Adipose tissue (tissue), 3 donors: ENCODE results near the gene APOC3. TPM values are rescaled to one million over a fixed set of nuclear protein-coding genes. Genes with fewer than 3 reads are reported as not detected.
"Not testable (repeated sequence)": the region's sequence is repeated elsewhere in the genome, so short reads cannot be mapped to it uniquely, and the experiment has no call there.

Experiments
- H3K27ac ChIP-seq: one replicate; pipeline ENCODE4 v1.5.1; 2013; ENCODE audit warnings: low read depth, low read length
- WGBS, 3 donors: extraction: QIAGEN DNeasy Blood & Tissue Kit; methylation state at CpG; one replicate each; pipeline ENCODE4 v1.1.7; 2013; 5-methylcytosine and 5-hydroxymethylcytosine counted together
- polyA plus RNA-seq, 3 donors: library from polyadenylated mRNA; stranded (reverse); fragments of 200-250 nt; gene quantifications; one replicate each; pipeline ENCODE4 v1.2.3, GENCODE V29; 2013
- donor health status: healthy with polysubstance abuse.
- donor health status: Bipolar disorder and iron deficiency.
- donor health status: healthy.

Gene APOC3
- polyA plus RNA-seq, 3 donors: 0.21 to 0.43 TPM; not detected in 1

DNA sequence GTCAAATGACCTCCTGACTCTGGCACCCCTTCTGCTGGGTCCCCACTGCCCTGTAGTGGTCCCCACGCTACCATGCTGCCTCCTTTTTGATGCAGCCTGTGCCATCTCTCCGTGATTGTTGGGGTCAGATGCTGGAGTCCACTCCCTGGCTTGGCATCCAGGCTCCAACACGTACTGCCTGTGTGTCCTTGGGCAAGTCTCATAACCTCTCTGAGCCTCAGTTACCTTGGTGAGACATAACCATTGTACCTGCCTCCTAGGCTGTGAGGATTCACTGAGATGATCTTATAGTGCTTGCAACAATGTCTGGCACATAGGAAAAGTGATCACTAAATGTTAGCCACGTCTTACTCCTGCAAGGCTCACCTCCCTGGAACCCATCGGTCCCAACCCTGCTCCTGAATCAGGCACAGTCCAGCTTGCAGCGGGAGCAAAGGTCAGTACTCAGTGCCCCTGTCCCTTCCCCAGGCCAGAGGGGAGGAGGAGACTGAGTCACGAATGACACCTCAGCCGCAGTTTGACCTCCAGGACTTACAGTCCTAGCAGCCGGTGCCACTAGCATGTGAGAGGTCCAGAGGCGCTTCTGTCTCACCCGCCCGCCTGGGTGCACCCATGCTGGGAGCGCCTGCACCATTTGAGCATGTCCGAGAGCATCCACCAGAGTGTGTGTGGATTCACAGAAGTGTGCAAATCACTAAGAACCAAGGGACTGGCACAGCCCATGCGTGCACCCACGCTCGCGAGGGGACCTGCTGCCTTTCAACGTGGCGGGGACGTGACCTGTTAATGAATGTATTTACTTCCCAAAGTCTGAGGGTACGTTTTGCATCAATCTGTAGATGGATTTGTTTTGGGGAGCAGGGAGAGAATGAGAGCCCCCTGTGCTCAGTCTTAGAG, 3.6 kb upstream of the APOC3 start:
- H3K27ac ChIP-seq: no peak overlapping the region
- 79 to 81% (median 80%) methylated on average over 21 to 22 of the region's 22 CpGs for WGBS, 3 donors

GRCh38 chr11:116826751-116827431, 2.8 kb upstream of the APOC3 start:
- WGBS, 3 donors: 78 to 82% (median 78%) methylated on average over 9 of the region's 9 CpGs
- H3K27ac ChIP-seq: no peak overlapping the region

GRCh38 chr11:116827461-116827860, 2.2 kb upstream of the APOC3 start:
- 85 to 96% (median 94%) methylated on average over 6 of the region's 6 CpGs for WGBS, 3 donors
- no peak overlapping the region for H3K27ac ChIP-seq

DNA sequence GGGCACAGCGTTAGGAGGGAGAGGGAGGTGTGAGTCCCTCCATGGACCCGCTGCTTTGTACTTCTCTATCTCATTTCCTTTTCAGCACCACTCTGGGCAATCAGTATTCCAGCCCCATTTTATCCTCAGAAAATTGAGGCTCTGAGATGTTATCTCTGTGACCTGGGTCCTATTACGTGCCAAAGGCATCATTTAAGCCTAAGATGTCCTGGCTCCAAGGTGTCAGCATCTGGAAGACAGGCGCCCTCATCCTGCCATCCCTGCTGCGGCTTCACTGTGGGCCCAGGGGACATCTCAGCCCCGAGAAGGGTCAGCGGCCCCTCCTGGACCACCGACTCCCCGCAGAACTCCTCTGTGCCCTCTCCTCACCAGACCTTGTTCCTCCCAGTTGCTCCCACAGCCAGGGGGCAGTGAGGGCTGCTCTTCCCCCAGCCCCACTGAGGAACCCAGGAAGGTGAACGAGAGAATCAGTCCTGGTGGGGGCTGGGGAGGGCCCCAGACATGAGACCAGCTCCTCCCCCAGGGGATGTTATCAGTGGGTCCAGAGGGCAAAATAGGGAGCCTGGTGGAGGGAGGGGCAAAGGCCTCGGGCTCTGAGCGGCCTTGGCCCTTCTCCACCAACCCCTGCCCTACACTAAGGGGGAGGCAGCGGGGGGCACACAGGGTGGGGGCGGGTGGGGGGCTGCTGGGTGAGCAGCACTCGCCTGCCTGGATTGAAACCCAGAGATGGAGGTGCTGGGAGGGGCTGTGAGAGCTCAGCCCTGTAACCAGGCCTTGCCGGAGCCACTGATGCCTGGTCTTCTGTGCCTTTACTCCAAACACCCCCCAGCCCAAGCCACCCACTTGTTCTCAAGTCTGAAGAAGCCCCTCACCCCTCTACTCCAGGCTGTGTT, 829 bp upstream of the APOC3 start:
- H3K27ac ChIP-seq: no peak overlapping the region
- 68 to 70% (median 68%) methylated on average over 16 of the region's 16 CpGs for WGBS, 3 donors

DNA sequence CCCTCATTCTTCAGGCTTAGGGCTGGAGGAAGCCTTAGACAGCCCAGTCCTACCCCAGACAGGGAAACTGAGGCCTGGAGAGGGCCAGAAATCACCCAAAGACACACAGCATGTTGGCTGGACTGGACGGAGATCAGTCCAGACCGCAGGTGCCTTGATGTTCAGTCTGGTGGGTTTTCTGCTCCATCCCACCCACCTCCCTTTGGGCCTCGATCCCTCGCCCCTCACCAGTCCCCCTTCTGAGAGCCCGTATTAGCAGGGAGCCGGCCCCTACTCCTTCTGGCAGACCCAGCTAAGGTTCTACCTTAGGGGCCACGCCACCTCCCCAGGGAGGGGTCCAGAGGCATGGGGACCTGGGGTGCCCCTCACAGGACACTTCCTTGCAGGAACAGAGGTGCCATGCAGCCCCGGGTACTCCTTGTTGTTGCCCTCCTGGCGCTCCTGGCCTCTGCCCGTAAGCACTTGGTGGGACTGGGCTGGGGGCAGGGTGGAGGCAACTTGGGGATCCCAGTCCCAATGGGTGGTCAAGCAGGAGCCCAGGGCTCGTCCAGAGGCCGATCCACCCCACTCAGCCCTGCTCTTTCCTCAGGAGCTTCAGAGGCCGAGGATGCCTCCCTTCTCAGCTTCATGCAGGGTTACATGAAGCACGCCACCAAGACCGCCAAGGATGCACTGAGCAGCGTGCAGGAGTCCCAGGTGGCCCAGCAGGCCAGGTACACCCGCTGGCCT, 641 bp downstream of the APOC3 start:
- H3K27ac ChIP-seq: no peak overlapping the region
- 90 to 96% (median 93%) methylated on average over 17 of the region's 17 CpGs for WGBS, 3 donors

GRCh38 chr11:116831790-116832349, 2.2 kb downstream of the APOC3 start:
- 87 to 97% (median 96%) methylated on average over 7 of the region's 7 CpGs for WGBS, 3 donors
- no peak overlapping the region for H3K27ac ChIP-seq

DNA sequence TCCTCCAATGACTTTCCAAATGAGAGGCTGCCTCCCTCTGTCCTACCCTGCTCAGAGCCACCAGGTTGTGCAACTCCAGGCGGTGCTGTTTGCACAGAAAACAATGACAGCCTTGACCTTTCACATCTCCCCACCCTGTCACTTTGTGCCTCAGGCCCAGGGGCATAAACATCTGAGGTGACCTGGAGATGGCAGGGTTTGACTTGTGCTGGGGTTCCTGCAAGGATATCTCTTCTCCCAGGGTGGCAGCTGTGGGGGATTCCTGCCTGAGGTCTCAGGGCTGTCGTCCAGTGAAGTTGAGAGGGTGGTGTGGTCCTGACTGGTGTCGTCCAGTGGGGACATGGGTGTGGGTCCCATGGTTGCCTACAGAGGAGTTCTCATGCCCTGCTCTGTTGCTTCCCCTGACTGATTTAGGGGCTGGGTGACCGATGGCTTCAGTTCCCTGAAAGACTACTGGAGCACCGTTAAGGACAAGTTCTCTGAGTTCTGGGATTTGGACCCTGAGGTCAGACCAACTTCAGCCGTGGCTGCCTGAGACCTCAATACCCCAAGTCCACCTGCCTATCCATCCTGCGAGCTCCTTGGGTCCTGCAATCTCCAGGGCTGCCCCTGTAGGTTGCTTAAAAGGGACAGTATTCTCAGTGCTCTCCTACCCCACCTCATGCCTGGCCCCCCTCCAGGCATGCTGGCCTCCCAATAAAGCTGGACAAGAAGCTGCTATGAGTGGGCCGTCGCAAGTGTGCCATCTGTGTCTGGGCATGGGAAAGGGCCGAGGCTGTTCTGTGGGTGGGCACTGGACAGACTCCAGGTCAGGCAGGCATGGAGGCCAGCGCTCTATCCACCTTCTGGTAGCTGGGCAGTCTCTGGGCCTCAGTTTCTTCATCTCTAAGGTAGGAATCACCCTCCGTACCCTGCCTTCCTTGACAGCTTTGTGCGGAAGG, 2.9 kb downstream of the APOC3 start:
- no peak overlapping the region for H3K27ac ChIP-seq
- 80 to 83% (median 82%) methylated on average over 12 to 13 of the region's 13 CpGs for WGBS, 3 donors

GRCh38 chr11:116833491-116833815, 3.7 kb downstream of the APOC3 start:
- WGBS, 3 donors: 93 to 95% (median 94%) methylated on average over 10 of the region's 10 CpGs

DNA sequence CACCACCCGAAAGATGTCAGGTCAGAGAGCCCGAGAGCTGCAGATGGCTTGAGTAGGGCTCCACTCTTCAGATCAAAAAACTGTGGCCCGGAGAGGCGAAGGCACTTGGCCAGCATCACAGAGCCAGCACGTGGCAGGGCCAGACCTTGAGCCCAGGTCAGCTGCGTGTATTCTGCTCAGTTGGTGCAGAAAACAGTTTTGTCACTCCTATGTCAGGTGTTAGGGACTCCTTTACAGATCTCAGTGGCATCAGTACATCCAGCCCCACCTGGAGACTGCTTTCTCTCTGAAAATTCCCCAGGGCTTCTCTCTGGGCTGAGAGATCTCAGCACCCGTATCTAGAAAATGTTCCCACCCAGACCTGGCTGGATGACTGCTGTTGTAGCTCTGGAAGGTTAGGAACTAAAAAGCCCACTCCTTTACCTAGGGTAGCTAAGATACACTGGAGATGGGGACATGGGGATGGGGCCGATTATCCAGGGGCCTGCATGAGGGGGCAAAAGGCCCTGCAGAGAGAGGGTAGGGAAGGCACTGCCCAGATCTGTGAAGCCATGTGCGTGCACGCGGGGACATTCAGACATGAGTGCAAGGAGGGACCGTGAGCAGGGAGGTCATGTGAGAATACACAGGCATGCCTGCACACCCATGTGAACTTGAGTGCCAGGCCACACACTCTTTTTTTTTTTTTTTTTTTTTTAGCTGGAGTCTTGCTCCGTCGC, 4.3 kb downstream of the APOC3 start:
- WGBS, 3 donors: 71 to 95% (median 91%) methylated on average over 12 to 14 of the region's 14 CpGs

More at GRCh38 chr11:116833491-116833815, 3.7 kb downstream of the APOC3 start:
- no peak overlapping the region for H3K27ac ChIP-seq

GRCh38 chr11:116834535-116835041, 4.9 kb downstream of the APOC3 start:
- not testable (repeated sequence) for H3K27ac ChIP-seq
- 75 to 85% (median 75%) methylated on average over 13 of the region's 13 CpGs for WGBS, 3 donors

More for the DNA sequence above, 4.3 kb downstream of the APOC3 start:
- H3K27ac ChIP-seq: no peak overlapping the region

GRCh38 chr11:116835042-116835772, 5.5 kb downstream of the APOC3 start:
- H3K27ac ChIP-seq: no peak overlapping the region
- 26 to 54% (median 32%) methylated on average over 28 of the region's 28 CpGs for WGBS, 3 donors

GRCh38 chr11:116835791-116836631, 6.3 kb downstream of the APOC3 start:
- 12% methylated on average over 57 of the region's 57 CpGs for WGBS, 3 donors
- H3K27ac ChIP-seq: no peak overlapping the region

DNA sequence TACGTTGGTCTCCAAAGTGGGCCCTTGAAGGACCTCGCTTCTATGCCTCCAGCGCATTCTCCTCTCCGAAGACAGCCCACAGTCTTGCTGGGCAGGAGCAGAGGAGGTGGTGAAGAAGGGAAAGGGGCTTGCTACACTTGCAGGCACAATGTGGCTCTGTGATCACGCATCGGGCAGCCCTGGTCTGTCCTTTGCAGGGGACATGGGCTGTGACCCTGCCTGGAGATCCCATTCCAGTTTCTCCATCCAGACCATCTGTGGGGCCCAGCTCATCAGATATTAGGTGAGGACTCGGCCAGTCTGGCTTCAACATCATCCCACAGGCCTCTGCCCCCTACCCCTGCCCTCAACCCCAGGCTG, 6.9 kb downstream of the APOC3 start:
- WGBS, 3 donors: 85 to 92% (median 91%) methylated on average over 7 of the region's 7 CpGs

DNA sequence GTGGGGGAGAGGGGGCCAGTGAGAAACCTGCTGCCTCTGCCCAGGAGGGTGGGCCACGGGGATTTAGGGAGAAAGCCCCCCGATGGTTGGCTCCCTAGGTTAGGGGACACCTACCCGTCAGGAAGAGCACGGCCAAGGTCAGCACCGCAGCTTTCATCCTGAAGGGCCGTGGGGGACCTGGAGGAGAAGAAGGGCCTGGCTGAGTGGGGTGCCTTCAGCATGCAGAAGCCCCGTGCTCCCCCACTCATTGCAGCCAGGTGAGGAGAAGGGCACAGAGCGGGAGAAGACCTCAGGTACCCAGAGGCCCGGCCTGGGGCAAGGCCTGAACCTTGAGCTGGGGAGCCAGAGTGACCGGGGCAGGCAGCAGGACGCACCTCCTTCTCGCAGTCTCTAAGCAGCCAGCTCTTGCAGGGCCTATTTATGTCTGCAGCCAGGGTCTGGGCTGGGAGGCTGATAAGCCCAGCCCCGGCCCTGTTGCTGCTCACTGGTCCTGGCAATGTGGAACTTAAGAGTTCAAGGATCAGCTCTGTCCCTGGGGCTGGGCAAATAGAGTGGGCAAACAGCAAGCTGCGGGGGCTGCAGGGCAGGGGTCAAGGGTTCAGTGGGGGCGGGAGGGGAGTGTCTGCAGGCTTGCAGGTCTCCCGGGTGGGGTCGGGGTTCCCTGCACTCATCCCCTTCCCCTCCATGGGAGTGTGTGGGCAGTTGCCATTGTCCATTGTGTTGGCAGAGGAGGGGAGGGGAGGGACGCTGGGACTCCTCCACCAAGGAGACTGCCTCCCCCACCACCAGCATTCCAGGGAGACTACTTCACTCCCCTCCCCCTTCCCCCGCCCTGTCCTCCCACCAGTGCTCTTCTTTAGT, 7.8 kb downstream of the APOC3 start, which contains the start of gene APOA1:
Gene APOA1, minus strand, starts transcription at position 392 of the 861 bp plus-strand sequence. Its CDS starts 235 bp downstream, at position 157.
- no peak within 1 kb of the TSS for H3K27ac ChIP-seq

More for the DNA sequence above, 6.9 kb downstream of the APOC3 start:
- H3K27ac ChIP-seq: no peak overlapping the region

More for the DNA sequence above, 7.8 kb downstream of the APOC3 start, which contains the start of gene APOA1:
- 75 to 80% (median 76%) methylated on average over 18 to 19 of the region's 19 CpGs for WGBS, 3 donors
